Activated CD8-positive, alpha-beta T cell treated with anti-CD3 and anti-CD28 coated beads for 36 hours (primary cell): ENCODE results near the gene CAMTA1. TPM values are rescaled to one million over a fixed set of nuclear protein-coding genes. Genes with fewer than 3 reads are reported as not detected.

Experiments used
- ATAC-seq: fragments of 200-7000 bp; cut with Tn5 transposase; one replicate; pipeline ENCODE4 v1.10.0; 2021; ENCODE audit warnings: mild to moderate bottlenecking, moderate library complexity
- CTCF ChIA-PET: fragments of 350-600 bp; sonication (Branson Sonifier 250); formaldehyde crosslinking; loops from one replicate; lab custom pipeline; 2021; ENCODE audit warnings: antibody characterized with exemption; lab: Charles Lee
- POLR2A ChIA-PET: fragments of 350-600 bp; sonication (Branson Sonifier 250); formaldehyde crosslinking; loops from one replicate; lab custom pipeline; 2021; ENCODE audit warnings: antibody characterized with exemption; lab: Charles Lee
- DNase-seq: peaks from one replicate; pipeline ENCODE4 v3.0.0-alpha.2; 2020
- H3K27ac Mint-ChIP-seq: one replicate; pipeline ENCODE4 v1.8.0; 2021; ENCODE audit warnings: mild to moderate bottlenecking, mixed read lengths
- H3K27me3 Mint-ChIP-seq: one replicate; pipeline ENCODE4 v1.8.0; 2021; ENCODE audit warnings: mixed read lengths
- H3K36me3 Mint-ChIP-seq: one replicate; pipeline ENCODE4 v1.8.0; 2021; ENCODE audit warnings: low read depth, mixed read lengths
- H3K4me1 Mint-ChIP-seq: one replicate; pipeline ENCODE4 v1.8.0; 2021; ENCODE audit warnings: low read depth, mixed read lengths
- H3K4me3 Mint-ChIP-seq: one replicate; pipeline ENCODE4 v1.8.0; 2021; ENCODE audit warnings: mild to moderate bottlenecking, moderate library complexity, mixed read lengths
- H3K9me3 Mint-ChIP-seq: one replicate; pipeline ENCODE4 v1.8.0; 2021; ENCODE audit warnings: mixed read lengths
- intact Hi-C: fragments of 100-400 bp; cut with micrococcal nuclease; formaldehyde crosslinking; loops from one replicate; pipeline ENCODE4 v1.10.0; 2022
- total RNA-seq, 2 experiments: library from RNA; stranded (reverse); gene quantifications; one replicate each; pipeline ENCODE4 v1.2.3, GENCODE V29; 2021
- TF ChIP-seq, protein P1 (sequence below): fragments of 200-600 bp; IDR thresholded peaks from one replicate; pipeline ENCODE4 v1.8.0; 2022; ENCODE audit warnings: antibody characterized with exemption, mild to moderate bottlenecking

CAMTA1 gene
- total RNA-seq, 2 experiments from 2014 or later = 67.7 to 70.9 TPM

DNA sequence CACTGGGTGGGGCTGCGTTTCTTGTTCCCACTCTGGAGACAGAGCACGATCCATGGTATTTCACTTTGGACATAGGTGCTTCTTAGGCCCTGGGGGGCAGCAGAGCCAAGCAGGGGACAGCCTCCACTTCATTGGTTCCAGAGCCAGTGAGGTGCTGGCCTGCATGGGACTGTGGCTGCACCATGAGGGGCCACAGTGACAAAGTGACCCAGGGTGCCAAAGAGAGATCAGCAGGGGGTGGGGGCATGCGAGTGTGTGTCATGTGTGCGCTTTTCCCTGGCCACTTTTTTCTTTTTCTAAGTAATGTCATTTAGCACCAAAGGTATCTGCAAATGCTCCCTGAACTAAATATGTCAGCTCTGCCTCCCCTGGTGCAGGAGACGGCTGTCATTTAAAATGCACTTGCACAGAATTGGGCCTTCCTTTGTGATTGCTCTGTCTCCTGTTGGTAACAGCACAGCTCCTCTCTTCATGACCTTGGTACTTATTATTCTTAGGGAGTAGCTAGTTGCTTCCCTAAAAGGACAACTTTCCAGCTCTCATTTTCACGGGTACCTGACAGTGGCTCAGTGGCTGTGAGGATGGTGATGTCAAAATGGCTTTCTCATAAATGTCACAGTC, 910.4 kb downstream of the CAMTA1 start:
- Mint-ChIP-seq H3K4me1 (peaks cover 9% of the 10 kb centered on the region), H3K9me3 (peaks cover 14% of the 10 kb centered on the region), H3K4me3 (no peak overlapping the region), H3K36me3 (no peaks in the 10 kb centered on the region), H3K27ac (no peak overlapping the region), H3K27me3 (peaks cover 9% of the 10 kb centered on the region)
- no peak for DNase-seq
- intact Hi-C loops = no loop called here
- TF ChIP-seq, protein P1, sequence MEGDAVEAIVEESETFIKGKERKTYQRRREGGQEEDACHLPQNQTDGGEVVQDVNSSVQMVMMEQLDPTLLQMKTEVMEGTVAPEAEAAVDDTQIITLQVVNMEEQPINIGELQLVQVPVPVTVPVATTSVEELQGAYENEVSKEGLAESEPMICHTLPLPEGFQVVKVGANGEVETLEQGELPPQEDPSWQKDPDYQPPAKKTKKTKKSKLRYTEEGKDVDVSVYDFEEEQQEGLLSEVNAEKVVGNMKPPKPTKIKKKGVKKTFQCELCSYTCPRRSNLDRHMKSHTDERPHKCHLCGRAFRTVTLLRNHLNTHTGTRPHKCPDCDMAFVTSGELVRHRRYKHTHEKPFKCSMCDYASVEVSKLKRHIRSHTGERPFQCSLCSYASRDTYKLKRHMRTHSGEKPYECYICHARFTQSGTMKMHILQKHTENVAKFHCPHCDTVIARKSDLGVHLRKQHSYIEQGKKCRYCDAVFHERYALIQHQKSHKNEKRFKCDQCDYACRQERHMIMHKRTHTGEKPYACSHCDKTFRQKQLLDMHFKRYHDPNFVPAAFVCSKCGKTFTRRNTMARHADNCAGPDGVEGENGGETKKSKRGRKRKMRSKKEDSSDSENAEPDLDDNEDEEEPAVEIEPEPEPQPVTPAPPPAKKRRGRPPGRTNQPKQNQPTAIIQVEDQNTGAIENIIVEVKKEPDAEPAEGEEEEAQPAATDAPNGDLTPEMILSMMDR = no peak
- no peak for ATAC-seq
- ChIA-PET POLR2A (interaction anchor here (0.7 kb wide), 1 partner anchor 62 kb away, joined by 5 read pairs; no protein-coding TSS in a partner anchor), CTCF (interaction anchor here (4.5 to 4.7 kb wide), 2 partner anchors 27 to 57 kb away, joined by 18 to 21 read pairs; no protein-coding TSS in a partner anchor)

DNA sequence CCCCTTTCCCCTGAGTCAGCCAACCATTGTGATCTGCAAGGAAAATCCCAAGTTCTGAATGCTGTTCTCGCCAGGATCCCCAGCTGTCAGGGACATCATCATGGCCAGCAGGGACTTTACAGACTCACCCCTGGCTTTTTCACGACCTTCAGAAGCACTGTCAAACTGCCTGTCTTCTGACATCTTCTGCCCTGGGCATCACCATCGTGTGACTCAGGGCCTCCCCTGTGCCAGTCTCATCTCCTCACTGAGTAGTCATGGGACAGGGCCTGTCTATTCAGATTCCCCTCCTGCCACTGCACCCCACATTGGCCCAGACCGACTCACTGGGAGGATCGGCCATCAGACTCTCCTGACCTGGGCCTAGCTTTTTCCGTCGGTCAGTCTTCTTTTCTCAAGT, 913.4 kb downstream of the CAMTA1 start:
- peaks cover 24% of the 10 kb centered on the region for H3K27me3 Mint-ChIP-seq
- peaks cover 4% of the 10 kb centered on the region for H3K9me3 Mint-ChIP-seq
- peaks cover 9% of the 10 kb centered on the region for H3K4me1 Mint-ChIP-seq
- TF ChIP-seq, protein P1 = no peak
- ATAC-seq (peak; percentile 45), DNase-seq (no peak)
- POLR2A ChIA-PET = no interaction called here
- no peak overlapping the region for H3K4me3 Mint-ChIP-seq
- CTCF ChIA-PET = interaction anchor here (3.0 to 4.7 kb wide), 2 partner anchors 30 to 54 kb away, joined by 11 to 18 read pairs; no protein-coding TSS in a partner anchor
- H3K36me3 Mint-ChIP-seq = no peaks in the 10 kb centered on the region
- intact Hi-C loops = no loop called here
- no peak overlapping the region for H3K27ac Mint-ChIP-seq

DNA sequence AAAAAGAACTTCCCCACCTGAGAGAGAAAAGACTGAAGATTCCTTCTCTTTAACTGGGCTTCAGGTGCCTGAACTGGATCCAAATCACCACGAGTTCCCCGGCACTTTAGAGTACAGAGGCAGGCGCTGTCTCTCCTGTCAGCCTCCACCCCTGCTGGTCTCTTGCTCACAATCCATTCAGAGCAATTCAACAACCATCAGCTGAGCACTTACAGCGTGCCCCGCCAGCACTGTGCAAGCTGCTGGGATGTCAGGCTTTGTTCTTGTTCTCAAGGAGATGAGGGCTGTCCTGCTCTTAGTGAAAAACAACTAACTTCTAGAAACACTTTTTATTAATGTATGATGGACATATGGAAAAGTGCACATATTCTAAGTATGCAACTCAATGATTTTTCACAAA, 917.1 kb downstream of the CAMTA1 start:
- Mint-ChIP-seq H3K27ac (no peak overlapping the region), H3K9me3 (no peaks in the 10 kb centered on the region), H3K4me1 (peaks cover 13% of the 10 kb centered on the region), H3K36me3 (no peaks in the 10 kb centered on the region), H3K27me3 (peaks cover 43% of the 10 kb centered on the region), H3K4me3 (no peak overlapping the region)
- TF ChIP-seq, protein P1 = no peak
- no peak for ATAC-seq
- no peak for DNase-seq
- intact Hi-C loops = no loop called here
- CTCF ChIA-PET = interaction anchor here (1.5 to 3.4 kb wide), 2 partner anchors 35 to 51 kb away, joined by 4 to 23 read pairs; no protein-coding TSS in a partner anchor
- POLR2A ChIA-PET = no interaction called here

DNA sequence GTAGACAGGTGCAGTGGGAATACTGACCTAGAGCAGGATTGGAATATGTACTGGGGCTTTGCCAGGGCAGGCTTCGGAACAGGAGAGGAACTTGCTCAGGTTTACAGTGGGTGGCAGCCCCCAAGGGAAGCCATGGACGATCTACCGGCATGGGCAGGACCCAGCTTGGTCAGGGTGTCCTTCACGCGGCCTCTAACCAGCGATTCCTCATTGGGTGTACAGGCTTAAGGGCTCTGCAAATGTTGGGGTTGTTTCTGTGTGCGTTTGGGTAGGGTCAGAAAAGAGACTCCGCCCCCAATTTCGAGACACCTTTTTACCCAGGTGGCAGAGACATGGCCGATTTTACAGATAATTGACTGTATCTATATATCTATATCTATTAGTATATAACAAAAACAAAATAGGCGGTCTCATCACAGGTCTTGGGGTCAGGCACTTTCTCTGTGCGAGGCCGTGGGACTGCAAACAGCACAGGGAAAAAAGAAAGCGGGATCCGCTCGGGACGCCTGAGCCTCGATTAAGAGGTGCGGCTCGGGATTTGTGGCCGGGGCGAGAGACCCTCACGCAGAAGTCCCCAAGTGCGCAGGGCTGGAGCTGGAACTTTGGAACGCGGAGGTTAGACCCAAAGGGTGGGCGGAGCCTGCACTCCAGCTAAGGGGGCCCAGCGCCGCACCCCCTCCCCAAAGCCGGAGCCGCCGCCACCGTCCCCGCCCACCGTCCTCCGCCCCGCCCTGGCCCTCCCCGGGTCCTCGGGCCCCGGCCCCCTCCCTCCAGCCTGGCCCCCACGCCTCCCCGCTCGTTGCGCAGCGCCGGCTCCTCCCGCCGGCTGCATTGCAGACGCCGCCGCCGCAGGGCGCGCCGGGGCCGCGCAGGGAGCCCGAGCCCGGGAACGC, 918.3 kb downstream of the CAMTA1 start:
- H3K4me1 Mint-ChIP-seq = peaks cover 15% of the 10 kb centered on the region
- H3K27ac Mint-ChIP-seq = no peak overlapping the region
- DNase-seq = no peak
- TF ChIP-seq, protein P1 = no peak
- intact Hi-C loops = no loop called here
- POLR2A ChIA-PET = interaction anchor here (0.6 kb wide), 1 partner anchor 81 kb away, joined by 3 read pairs; the partner anchor contains the start of gene PER3
- H3K9me3 Mint-ChIP-seq = no peaks in the 10 kb centered on the region
- H3K4me3 Mint-ChIP-seq = peak overlapping the region; percentile 58
- ATAC-seq = no peak
- CTCF ChIA-PET = interaction anchor here (0.6 to 3.4 kb wide), 8 partner anchors 22 to 64 kb away, joined by 3 to 23 read pairs (median 4); no protein-coding TSS in a partner anchor
- no peaks in the 10 kb centered on the region for H3K36me3 Mint-ChIP-seq
- peaks cover 47% of the 10 kb centered on the region for H3K27me3 Mint-ChIP-seq
